ENCODE data around the gene UBE2L5.

GRCh38 chr13:30382836-30383525 is 39.3 kb upstream of the UBE2L5 start:
- TF ChIP-seq FOS (IDR thresholded peaks at IDR 0.05; ENCODE audit: low read depth, low read length) (no peak), CTCF (conservative IDR thresholded peaks at IDR 0.05; ENCODE audit: low read depth, low read length) (no peak), SMC3 (IDR thresholded peaks at IDR 0.05; ENCODE audit: low read depth, low read length) (no peak), POLR2A (IDR thresholded peaks at IDR 0.05; ENCODE audit: low read depth, low read length) (no peak), MAZ (IDR thresholded peaks at IDR 0.05; ENCODE audit: borderline replicate concordance, low read depth, low read length) (no peak), RCOR1 (IDR thresholded peaks at IDR 0.05; ENCODE audit: insufficient replicate concordance, low read length) (no peak), BHLHE40 (IDR thresholded peaks at IDR 0.05; ENCODE audit: low read depth, low read length) (no peak), RAD21 (IDR thresholded peaks at IDR 0.05; ENCODE audit: low read length) (no peak), CEBPB (IDR thresholded peaks at IDR 0.05; ENCODE audit: low read depth, low read length) (no peak), RFX5 (IDR thresholded peaks at IDR 0.05; ENCODE audit: low read depth, low read length) (no peak)
